K562 (cell line): ENCODE data around the gene ANAPC16. TPM values are rescaled to one million over a fixed set of nuclear protein-coding genes. Genes with fewer than 3 reads are reported as not detected.

Experiments used
- BMI1 ChIP-seq: fragments of 150-350 bp; IDR thresholded peaks from 2 replicates; pipeline ENCODE4 v1.6.1; 2014; ENCODE audit warnings: low read length
- CREB5 ChIP-seq: fragments of 250-450 bp; sonication (Bioruptor Pico); IDR thresholded peaks from 2 replicates; pipeline ENCODE4 v1.5.0; 2020; ENCODE audit warnings: mild to moderate bottlenecking
- GABPB2 ChIP-seq: fragments of 250-450 bp; sonication (Bioruptor Pico); conservative IDR thresholded peaks from 2 replicates; pipeline ENCODE4 v1.5.1; 2021; ENCODE audit warnings: mild to moderate bottlenecking
- JUN ChIP-seq, 2 experiments: sonication (generic) in 1 of 2; formaldehyde crosslinking in 1 of 2; IDR thresholded peaks; 2 replicates each; pipeline versions ENCODE4 v1.6.1 to v1.8.0; 2012 to 2022; ENCODE audit warnings: borderline replicate concordance in 2 of 2, mild to moderate bottlenecking in 2 of 2, improper control_type of control experiment in 1 of 2, low read depth in 1 of 2, low read length in 1 of 2, missing genetic modification reagents in 1 of 2
- KDM2B ChIP-seq: fragments of 250-450 bp; sonication (Bioruptor Pico); IDR thresholded peaks from 2 replicates; pipeline ENCODE4 v1.8.0; 2021; ENCODE audit warnings: mild to moderate bottlenecking, moderate library complexity
- RFX7 ChIP-seq: fragments of 250-450 bp; sonication (Bioruptor Pico); IDR thresholded peaks from 2 replicates; pipeline ENCODE4 v1.5.1; 2021; ENCODE audit warnings: mild to moderate bottlenecking
- SMAD4 ChIP-seq: fragments of 250-450 bp; sonication (Bioruptor Pico); conservative IDR thresholded peaks from 2 replicates; pipeline ENCODE4 v1.8.0; 2021; ENCODE audit warnings: inconsistent platforms, mild to moderate bottlenecking, moderate library complexity
- SMARCA4 ChIP-seq: fragments of 450-650 bp; IDR thresholded peaks from 2 replicates; pipeline ENCODE4 v1.6.1; 2016
- SMARCA5 ChIP-seq: fragments of 450-650 bp; IDR thresholded peaks from 2 replicates; pipeline ENCODE4 v1.6.1; 2016
- SREBF2 ChIP-seq: sonication (generic); formaldehyde crosslinking; IDR thresholded peaks from 2 replicates; pipeline ENCODE4 v1.4.0; 2020; ENCODE audit warnings: mild to moderate bottlenecking, missing genetic modification reagents
- TCF3 ChIP-seq: sonication (generic); formaldehyde crosslinking; IDR thresholded peaks from 2 replicates; pipeline ENCODE4 v1.4.0; 2020; ENCODE audit warnings: mild to moderate bottlenecking, missing genetic modification reagents
- YY1 ChIP-seq, 3 experiments: IDR thresholded peaks; 2 replicates each; pipeline ENCODE4 v1.6.1; 2011; ENCODE audit warnings: low read length in 2 of 3, mild to moderate bottlenecking in 2 of 3, moderate library complexity in 2 of 3, borderline replicate concordance in 1 of 3, control low read depth in 1 of 3, low read depth in 1 of 3; ENCODE audit not compliant: insufficient read depth in 3 of 3, insufficient replicate concordance in 2 of 3, control insufficient read depth in 1 of 3, insufficient read length in 1 of 3; ENCODE audit errors: extremely low read depth in 1 of 3
- ZNF232 ChIP-seq: sonication (generic); formaldehyde crosslinking; IDR thresholded peaks from 2 replicates; pipeline ENCODE4 v1.8.0; 2022; ENCODE audit warnings: mild to moderate bottlenecking, missing genetic modification reagents
- ZNF384 ChIP-seq: IDR thresholded peaks from 2 replicates; pipeline ENCODE4 v1.6.1; 2012; ENCODE audit warnings: low read depth, low read length, improper control_type of control experiment
- ZNF609 ChIP-seq: sonication (generic); formaldehyde crosslinking; IDR thresholded peaks from 2 replicates; pipeline ENCODE4 v1.8.1; 2023; ENCODE audit warnings: missing genetic modification reagents, mild to moderate bottlenecking, borderline replicate concordance
- ZNF780A ChIP-seq: fragments of 250-450 bp; sonication (Bioruptor Pico); IDR thresholded peaks from 2 replicates; pipeline ENCODE4 v1.5.0; 2021; ENCODE audit warnings: mild to moderate bottlenecking
- ZNF785 ChIP-seq: fragments of 250-450 bp; sonication (Bioruptor Pico); IDR thresholded peaks from 2 replicates; pipeline ENCODE4 v1.4.0; 2020; ENCODE audit warnings: mild to moderate bottlenecking
- ZSCAN29 ChIP-seq: fragments of 450-650 bp; IDR thresholded peaks from 2 replicates; pipeline ENCODE4 v1.6.1; 2017
- polyA plus RNA-seq, 8 experiments: library from polyadenylated mRNA; depleted of rRNA in 4 of 8; stranded (reverse) in 5 of 8; unstranded in 3 of 8; fragments of >200 nt; fragmentation: Nextera tagmentation in 2 of 8; fragmentation: Illumina TruSeq in 1 of 8; extraction: Ambion mirVana in 2 of 8; extraction: Trizol in 1 of 8; gene quantifications; 2 replicates each; pipeline versions ENCODE4 v1.2.1 to v1.2.3, GENCODE V29; 2011 to 2014; ENCODE audit warnings: inconsistent platforms in 1 of 8, missing spikeins in 1 of 8
- total RNA-seq, 7 experiments: library from RNA; depleted of rRNA in 6 of 7; stranded (reverse); fragments of >200 nt in 6 of 7; fragmentation: Illumina TruSeq in 2 of 7; extraction: Trizol in 2 of 7; gene quantifications; 2 replicates each; pipeline versions ENCODE4 v1.2.1 to v1.2.3, GENCODE V29; 2011 to 2021; ENCODE audit warnings: low replicate concordance in 1 of 7

Gene ANAPC16
- total and polyA plus RNA-seq, 9 of the 15 experiments (the other 6 are each of a cell fraction or from before 2014, with no cell fraction given): 42.6 to 208 (median 108) TPM

GRCh38 chr10:72273410-72274212 lies 57.8 kb downstream of the ANAPC16 start, which contains the start of gene DDIT4 (continued):
- peak in 2 of 3 experiments; percentile 61 to 65 for TF ChIP-seq YY1 (IDR thresholded peaks at IDR 0.05; ENCODE audit: borderline replicate concordance in 1 of 3, control insufficient read depth in 1 of 3, extremely low read depth in 1 of 3, insufficient read depth in 3 of 3, insufficient read length in 1 of 3, insufficient replicate concordance in 2 of 3, low read depth in 1 of 3, low read length in 2 of 3)
- no peak for TF ChIP-seq SMARCA5
- 0 out of 2 replicates have a peak, but pooled peaks have one; percentile 32 for TF ChIP-seq JUN (IDR thresholded peaks at IDR 0.05; ENCODE audit: borderline replicate concordance, low read depth, low read length)
- no peak for TF ChIP-seq JUN (CRISPR knock-in tag; IDR thresholded peaks at IDR 0.05; ENCODE audit: borderline replicate concordance)
- TF ChIP-seq ZNF609 (CRISPR knock-in tag): no peak
- no peak for TF ChIP-seq BMI1
- TF ChIP-seq TCF3 (CRISPR knock-in tag): peak; percentile 60
- TF ChIP-seq RFX7 (CRISPR knock-in tag): 0 out of 2 replicates have a peak, but pooled peaks have one; percentile 51
- peak; percentile 97 for TF ChIP-seq KDM2B (CRISPR knock-in tag)
- TF ChIP-seq SMARCA4: no peak
- TF ChIP-seq ZNF384: 0 out of 2 replicates have a peak, but pooled peaks have one; percentile 3
- TF ChIP-seq SMAD4 (CRISPR knock-in tag): peak; percentile 81
- peak; percentile 60; the same call in 1 of the 2 replicates for TF ChIP-seq CREB5 (CRISPR knock-in tag)
- peak; percentile 82 for TF ChIP-seq ZNF780A
- TF ChIP-seq ZNF232 (CRISPR knock-in tag): 0 out of 2 replicates have a peak, but pooled peaks have one; percentile 73
- TF ChIP-seq ZSCAN29: no peak
- TF ChIP-seq GABPB2 (CRISPR knock-in tag): peak; percentile 95
- TF ChIP-seq SREBF2 (CRISPR knock-in tag): no peak
- no peak for TF ChIP-seq ZNF785 (CRISPR knock-in tag)
